ENCODE results near the gene LBP.

DNA sequence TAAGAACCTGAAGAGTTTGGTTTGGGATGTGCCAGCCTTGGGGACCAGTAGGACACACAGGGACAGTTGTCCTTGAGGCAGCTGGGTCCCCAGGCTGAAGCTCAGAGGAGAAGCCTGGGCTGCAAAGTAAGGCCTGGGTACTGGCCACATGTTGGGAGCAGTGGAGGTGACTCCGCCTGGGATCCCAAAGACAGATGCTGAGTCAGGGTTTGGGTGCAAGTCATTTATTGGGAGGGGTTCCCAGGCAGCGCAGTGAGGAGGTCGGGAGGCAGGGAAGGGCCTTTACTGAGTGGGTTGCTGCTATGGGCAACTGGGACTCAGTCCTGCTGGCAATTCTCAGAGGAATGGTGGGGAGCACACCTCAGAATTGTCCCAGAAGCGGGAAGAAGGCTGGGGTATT is 29.9 kb upstream of the LBP start:
- TF ChIP-seq, protein P1, sequence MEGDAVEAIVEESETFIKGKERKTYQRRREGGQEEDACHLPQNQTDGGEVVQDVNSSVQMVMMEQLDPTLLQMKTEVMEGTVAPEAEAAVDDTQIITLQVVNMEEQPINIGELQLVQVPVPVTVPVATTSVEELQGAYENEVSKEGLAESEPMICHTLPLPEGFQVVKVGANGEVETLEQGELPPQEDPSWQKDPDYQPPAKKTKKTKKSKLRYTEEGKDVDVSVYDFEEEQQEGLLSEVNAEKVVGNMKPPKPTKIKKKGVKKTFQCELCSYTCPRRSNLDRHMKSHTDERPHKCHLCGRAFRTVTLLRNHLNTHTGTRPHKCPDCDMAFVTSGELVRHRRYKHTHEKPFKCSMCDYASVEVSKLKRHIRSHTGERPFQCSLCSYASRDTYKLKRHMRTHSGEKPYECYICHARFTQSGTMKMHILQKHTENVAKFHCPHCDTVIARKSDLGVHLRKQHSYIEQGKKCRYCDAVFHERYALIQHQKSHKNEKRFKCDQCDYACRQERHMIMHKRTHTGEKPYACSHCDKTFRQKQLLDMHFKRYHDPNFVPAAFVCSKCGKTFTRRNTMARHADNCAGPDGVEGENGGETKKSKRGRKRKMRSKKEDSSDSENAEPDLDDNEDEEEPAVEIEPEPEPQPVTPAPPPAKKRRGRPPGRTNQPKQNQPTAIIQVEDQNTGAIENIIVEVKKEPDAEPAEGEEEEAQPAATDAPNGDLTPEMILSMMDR (IDR thresholded peaks at IDR 0.05; ENCODE audit: insufficient read depth, low read length, poor library complexity, severe bottlenecking) = no peak
- no peak for TF ChIP-seq EZH2phosphoT487 (conservative IDR thresholded peaks at IDR 0.05; ENCODE audit: low read length)
